ENCODE measurements around the gene PLEKHA6.

The PLEKHA6 gene

DNA sequence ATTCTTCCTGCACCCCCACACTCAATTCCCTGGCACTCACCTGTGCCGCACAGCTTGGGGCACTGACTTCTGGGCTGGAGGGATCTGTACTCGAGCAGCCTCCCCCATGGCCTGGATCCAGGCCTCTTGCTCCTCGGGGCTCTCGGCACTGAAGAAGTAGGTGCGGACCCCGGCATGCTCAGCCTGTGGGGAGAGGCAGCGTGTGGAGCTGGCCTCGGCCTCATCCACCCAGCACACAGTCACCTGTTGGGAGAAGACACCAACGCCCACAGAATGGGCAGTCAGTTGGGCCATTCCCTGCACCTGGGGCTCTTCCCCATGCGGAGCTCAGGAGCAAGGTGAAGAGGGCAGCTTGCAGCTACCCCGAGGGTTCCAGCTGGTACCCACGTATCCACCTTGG is 98.5 kb downstream of the PLEKHA6 start:
- ATAC-seq = no peak
- TF ChIP-seq GLIS3 (CRISPR knock-in tag; IDR thresholded peaks at IDR 0.05) (no peak), CREB5 (CRISPR knock-in tag; IDR thresholded peaks at IDR 0.05; ENCODE audit: low read depth) (no peak), ZNF70 (CRISPR knock-in tag; IDR thresholded peaks at IDR 0.05) (no peak), ZFP30 (CRISPR knock-in tag; IDR thresholded peaks at IDR 0.05) (no peak), RARB (CRISPR knock-in tag; IDR thresholded peaks at IDR 0.05) (no peak)

- no peak for TF ChIP-seq BACH2 (CRISPR knock-in tag; IDR thresholded peaks at IDR 0.05; ENCODE audit: borderline replicate concordance)
- no peak for TF ChIP-seq ZNF8 (CRISPR knock-in tag; IDR thresholded peaks at IDR 0.05)
- no peak for TF ChIP-seq ZNF70 (CRISPR knock-in tag; IDR thresholded peaks at IDR 0.05)
- no peak for TF ChIP-seq CSDC2 (CRISPR knock-in tag; IDR thresholded peaks at IDR 0.05)
- TF ChIP-seq ZC3H10 (CRISPR knock-in tag; IDR thresholded peaks at IDR 0.05) = no peak
- no peak for TF ChIP-seq TCF4 (CRISPR knock-in tag; IDR thresholded peaks at IDR 0.05; ENCODE audit: borderline replicate concordance)
- no peak for TF ChIP-seq ZFP30 (CRISPR knock-in tag; IDR thresholded peaks at IDR 0.05)
- no peak for TF ChIP-seq ZNF565 (CRISPR knock-in tag; conservative IDR thresholded peaks at IDR 0.05; ENCODE audit: low read depth)
- TF ChIP-seq GLIS3 (CRISPR knock-in tag; IDR thresholded peaks at IDR 0.05) = no peak
- no peak for TF ChIP-seq TSHZ2 (CRISPR knock-in tag; IDR thresholded peaks at IDR 0.05)
- TF ChIP-seq ARNTL (CRISPR knock-in tag; IDR thresholded peaks at IDR 0.05; ENCODE audit: borderline replicate concordance, low read depth) = no peak
- no peak for TF ChIP-seq PPARA (CRISPR knock-in tag; IDR thresholded peaks at IDR 0.05; ENCODE audit: borderline replicate concordance)
- TF ChIP-seq SNAI2 (CRISPR knock-in tag; IDR thresholded peaks at IDR 0.05) = no peak
- no peak for TF ChIP-seq CREB5 (CRISPR knock-in tag; IDR thresholded peaks at IDR 0.05; ENCODE audit: low read depth)
- TF ChIP-seq TOX (CRISPR knock-in tag; IDR thresholded peaks at IDR 0.05; ENCODE audit: borderline replicate concordance) = no peak
- no peak for TF ChIP-seq ZFP3 (CRISPR knock-in tag; IDR thresholded peaks at IDR 0.05)
- TF ChIP-seq OSR1 (CRISPR knock-in tag; IDR thresholded peaks at IDR 0.05) = no peak
- no peak for TF ChIP-seq CSRNP3 (CRISPR knock-in tag; IDR thresholded peaks at IDR 0.05)
- no peak for ATAC-seq
Measured at GRCh38 chr1:204260601-204261197, 99.0 kb downstream of the PLEKHA6 start.

GRCh38 chr1:204259782-204260181 is 99.9 kb downstream of the PLEKHA6 start:
- no peak for ATAC-seq
- no peak for TF ChIP-seq RARB (CRISPR knock-in tag; IDR thresholded peaks at IDR 0.05)

DNA sequence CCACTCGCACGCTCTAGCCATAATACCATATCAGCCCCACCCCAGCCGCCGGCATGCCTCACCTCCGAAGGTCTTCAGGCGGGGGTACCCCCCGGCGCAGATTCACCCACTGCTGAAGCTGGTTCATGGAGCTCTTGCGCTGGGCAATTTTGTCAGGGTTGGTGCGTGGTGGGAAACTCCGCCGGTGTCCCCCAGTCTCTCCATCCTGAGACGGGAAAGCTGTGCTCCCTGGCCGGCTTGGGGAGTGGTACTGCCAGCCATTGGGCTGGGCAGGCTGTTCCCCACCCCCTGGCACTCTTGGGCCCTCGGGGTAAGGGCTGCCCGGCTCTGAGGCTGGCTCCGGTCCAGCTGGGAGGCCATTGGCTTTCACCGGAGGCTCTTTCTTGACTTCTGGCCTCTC is 100.5 kb downstream of the PLEKHA6 start:
- TF ChIP-seq BACH2 (CRISPR knock-in tag; IDR thresholded peaks at IDR 0.05; ENCODE audit: borderline replicate concordance) (no peak), OSR1 (CRISPR knock-in tag; IDR thresholded peaks at IDR 0.05) (no peak), SNAI2 (CRISPR knock-in tag; IDR thresholded peaks at IDR 0.05) (no peak), ZNF70 (CRISPR knock-in tag; IDR thresholded peaks at IDR 0.05) (no peak), CREB5 (CRISPR knock-in tag; IDR thresholded peaks at IDR 0.05; ENCODE audit: low read depth) (no peak), TOX (CRISPR knock-in tag; IDR thresholded peaks at IDR 0.05; ENCODE audit: borderline replicate concordance) (no peak), CSRNP3 (CRISPR knock-in tag; IDR thresholded peaks at IDR 0.05) (no peak), TSHZ2 (CRISPR knock-in tag; IDR thresholded peaks at IDR 0.05) (no peak), ZC3H10 (CRISPR knock-in tag; IDR thresholded peaks at IDR 0.05) (no peak)
- ATAC-seq = no peak
